Spleen (tissue), 7 donors: ENCODE measurements around the gene LRRC32.
"Not testable (repeated sequence)": the region's sequence is repeated elsewhere in the genome, so short reads cannot be mapped to it uniquely, and the experiment has no call there.

Source experiments
- CTCF ChIP-seq, 11 experiments: fragments of 200-600 bp in 7 of 11; fragments of 450-650 bp in 4 of 11; sonication (generic) in 4 of 11; IDR thresholded peaks in 8 of 11; conservative IDR thresholded peaks in 3 of 11; 1 replicate in 7 of 11; 2 replicates in 4 of 11; pipeline versions ENCODE4 v1.4.0 to v1.8.0; 2016 to 2021; ENCODE audit warnings: antibody characterized with exemption in 11 of 11, inconsistent platforms in 4 of 11, mild to moderate bottlenecking in 1 of 11
- POLR2A ChIP-seq, 3 donors: fragments of 450-650 bp; IDR thresholded peaks; one replicate each; pipeline ENCODE4 v1.5.1; 2017; ENCODE audit warnings: antibody characterized with exemption in 3 of 3, mild to moderate bottlenecking in 1 of 3
- POLR2AphosphoS5 ChIP-seq, 3 donors: sonication (generic); formaldehyde crosslinking; IDR thresholded peaks; one replicate each; pipeline ENCODE4 v1.5.1; 2017; ENCODE audit warnings: antibody characterized with exemption in 3 of 3
- donor health status: DM: no; HTN: no; CAD: no; lungs with moderate emphysema.
- donor health status: DM: no; HTN: no; CAD: no.
- donor health status: DM: no; HTN: no; CAD: no.

GRCh38 chr11:76608228-76608627 lies 62.3 kb downstream of the LRRC32 start:
- not testable (repeated sequence) for TF ChIP-seq CTCF (IDR thresholded peaks at IDR 0.05 in 8 of 11, conservative IDR thresholded peaks at IDR 0.05 in 3 of 11); POLR2A (IDR thresholded peaks at IDR 0.05); POLR2AphosphoS5 (IDR thresholded peaks at IDR 0.05)
